HepG2 (cell line): Measurements from ENCODE around the gene OBSL1. TPM values are rescaled to one million over a fixed set of nuclear protein-coding genes. Genes with fewer than 3 reads are reported as not detected.

Experiments
- ATAC-seq: fragments of 200-7000 bp; cut with Tn5 transposase; 3 replicates; pipeline ENCODE4 v1.9.1; 2020; ENCODE audit warnings: mild to moderate bottlenecking, moderate library complexity
- BruUV-seq: library from RNA; stranded (reverse); fragments of 400-500 nt; replicated peaks from 2 replicates; lab custom pipeline; 2021; lab: Mats Ljungman, UMichigan
- CTCF ChIA-PET: fragments of 300-600 bp; formaldehyde crosslinking; extraction: SDS; loops from one replicate; lab custom pipeline; 2021; ENCODE audit warnings: low total read pairs, inconsistent platforms, low intra/inter-chr PET ratio; lab: Yijun Ruan, JAX
- POLR2A ChIA-PET: fragments of 350-600 bp; sonication (Branson Sonifier 250); formaldehyde crosslinking; loops from one replicate; lab custom pipeline; 2020; ENCODE audit warnings: antibody characterized with exemption, inconsistent platforms; lab: Yijun Ruan, JAX
- DNase-seq: peaks from one replicate; pipeline ENCODE4 v3.0.0-alpha.2; 2015; ENCODE audit warnings: low spot score
- FAIRE-seq: peaks from 3 replicates; lab custom pipeline; 2011; peaks lifted over from hg19 to GRCh38; lab: Jason Lieb, UNC
- H2AFZ ChIP-seq: one replicate; pipeline ENCODE4 v1.6.1; 2011; ENCODE audit warnings: low read length, inconsistent platforms
- H3K27ac ChIP-seq: fragments of 300-600 bp; 3 replicates; pipeline ENCODE4 v1.8.0; 2011; ENCODE audit warnings: mixed run types, mild to moderate bottlenecking, mixed read lengths, low read length, inconsistent platforms; ENCODE audit not compliant: insufficient read depth; ENCODE audit errors: extremely low read length
- H3K27me3 ChIP-seq, 2 experiments: fragments of 200-600 bp in 1 of 2; 2 replicates in 1 of 2; 3 replicates in 1 of 2; pipeline versions ENCODE4 v1.6.0 to v1.8.0; 2011; ENCODE audit warnings: low read length in 2 of 2, mild to moderate bottlenecking in 2 of 2, moderate library complexity in 2 of 2, inconsistent platforms in 1 of 2; ENCODE audit not compliant: insufficient read depth in 2 of 2, control insufficient read depth in 1 of 2
- H3K36me3 ChIP-seq, 2 experiments: fragments of 200-600 bp in 1 of 2; replicated peaks in 1 of 2; 2 replicates in 1 of 2; 3 replicates in 1 of 2; pipeline versions ENCODE4 v1.5.1 to v1.8.0; 2011; ENCODE audit warnings: low read length in 2 of 2, inconsistent platforms in 1 of 2; ENCODE audit not compliant: insufficient read depth in 2 of 2, control insufficient read depth in 1 of 2
- H3K4me1 ChIP-seq: 2 replicates; pipeline ENCODE4 v1.5.1; 2012; ENCODE audit warnings: low read length, inconsistent platforms; ENCODE audit not compliant: insufficient read depth
- H3K4me2 ChIP-seq: 2 replicates; pipeline ENCODE4 v1.6.0; 2011; ENCODE audit warnings: low read depth, low read length, inconsistent platforms
- H3K4me3 ChIP-seq, 3 experiments: fragments of 200-600 bp in 1 of 3; sonication (generic), shearing (Covaris generic) in 1 of 3; replicated peaks in 1 of 3; 2 replicates each; pipeline ENCODE4 v1.5.1; 2011 to 2016; ENCODE audit warnings: low read length in 3 of 3, inconsistent platforms in 2 of 3, low read depth in 2 of 3, mild to moderate bottlenecking in 2 of 3, control low read depth in 1 of 3, mixed read lengths in 1 of 3; ENCODE audit not compliant: insufficient read depth in 1 of 3
- H3K79me2 ChIP-seq: one replicate; pipeline ENCODE4 v1.6.1; 2011; ENCODE audit warnings: low read length, inconsistent platforms; ENCODE audit not compliant: insufficient read depth
- H3K9ac ChIP-seq: 2 replicates; pipeline ENCODE4 v1.6.0; 2011; ENCODE audit warnings: mild to moderate bottlenecking, low read depth, low read length, inconsistent platforms; ENCODE audit not compliant: insufficient read depth
- H3K9me3 ChIP-seq: 2 replicates; pipeline ENCODE4 v1.5.1; 2012; ENCODE audit warnings: mild to moderate bottlenecking, low read length
- H4K20me1 ChIP-seq: 2 replicates; pipeline ENCODE4 v1.6.0; 2011; ENCODE audit warnings: inconsistent platforms, mild to moderate bottlenecking, low read length, moderate library complexity; ENCODE audit not compliant: insufficient read depth
- ARID5B ChIP-seq: IDR thresholded peaks from 2 replicates; pipeline ENCODE4 v1.4.0; 2020; ENCODE audit warnings: mild to moderate bottlenecking, missing genetic modification reagents
- FOXA3 ChIP-seq: IDR thresholded peaks from 2 replicates; pipeline ENCODE4 v1.6.1; 2016; ENCODE audit warnings: missing genetic modification reagents, missing compliant biosample characterization
- FOXC1 ChIP-seq: sonication (generic); formaldehyde crosslinking; IDR thresholded peaks from 2 replicates; pipeline ENCODE4 v1.8.0; 2022; ENCODE audit warnings: mild to moderate bottlenecking, missing genetic modification reagents, borderline replicate concordance
- KDM2A ChIP-seq: sonication (generic); formaldehyde crosslinking; IDR thresholded peaks from 2 replicates; pipeline ENCODE4 v1.4.0; 2020; ENCODE audit warnings: low read depth, missing genetic modification reagents, borderline replicate concordance
- MTA1 ChIP-seq: sonication (generic); formaldehyde crosslinking; IDR thresholded peaks from 2 replicates; pipeline ENCODE4 v1.4.0; 2020; ENCODE audit warnings: missing genetic modification reagents, mild to moderate bottlenecking, borderline replicate concordance
- NFIB ChIP-seq: sonication (generic); formaldehyde crosslinking; IDR thresholded peaks from 2 replicates; pipeline ENCODE4 v1.9.0; 2021; ENCODE audit warnings: missing genetic modification reagents, mild to moderate bottlenecking, borderline replicate concordance
- TGIF2 ChIP-seq: IDR thresholded peaks from 2 replicates; pipeline ENCODE4 v1.6.1; 2016; ENCODE audit warnings: control low read depth, missing compliant biosample characterization
- ZMYM2 ChIP-seq: sonication (generic); formaldehyde crosslinking; IDR thresholded peaks from 2 replicates; pipeline ENCODE4 v1.8.0; 2022; ENCODE audit warnings: mild to moderate bottlenecking, missing genetic modification reagents
- ZNF17 ChIP-seq: sonication (generic); formaldehyde crosslinking; IDR thresholded peaks from 2 replicates; pipeline ENCODE4 v1.5.0; 2020; ENCODE audit warnings: mild to moderate bottlenecking, missing genetic modification reagents
- ZNF343 ChIP-seq: sonication (generic); formaldehyde crosslinking; IDR thresholded peaks from 2 replicates; pipeline ENCODE4 v1.4.0; 2020; ENCODE audit warnings: mild to moderate bottlenecking, missing genetic modification reagents
- ZNF468 ChIP-seq: sonication (generic); formaldehyde crosslinking; IDR thresholded peaks from 2 replicates; pipeline ENCODE4 v1.8.0; 2022; ENCODE audit warnings: mild to moderate bottlenecking, moderate library complexity, missing genetic modification reagents
- ZNF703 ChIP-seq: sonication (generic); formaldehyde crosslinking; IDR thresholded peaks from 2 replicates; pipeline ENCODE4 v1.5.1; 2020; ENCODE audit warnings: missing genetic modification reagents, mild to moderate bottlenecking, moderate library complexity, borderline replicate concordance
- ZNF891 ChIP-seq: sonication (generic); formaldehyde crosslinking; IDR thresholded peaks from 2 replicates; pipeline ENCODE4 v1.5.0; 2020; ENCODE audit warnings: mild to moderate bottlenecking, missing genetic modification reagents
- ZSCAN5A ChIP-seq: sonication (generic); formaldehyde crosslinking; IDR thresholded peaks from 2 replicates; pipeline ENCODE4 v1.8.0; 2022; ENCODE audit warnings: mild to moderate bottlenecking, missing genetic modification reagents, borderline replicate concordance
- ZXDC ChIP-seq: sonication (generic); formaldehyde crosslinking; IDR thresholded peaks from 2 replicates; pipeline ENCODE4 v1.5.0; 2020; ENCODE audit warnings: mild to moderate bottlenecking, missing genetic modification reagents
- WGBS: methylation state at CpG from one replicate; pipeline ENCODE4 v1.1.6; 2017; ENCODE audit warnings: low lambda C conversion rate; 5-methylcytosine and 5-hydroxymethylcytosine counted together
- in situ Hi-C: cut with HindIII; loops from 2 replicates; pipeline ENCODE4 v1.10.0; 2017; ENCODE audit warnings: low pct_unique_long_range_greater_than_20kb; ENCODE audit not compliant: extremely low pct_ligation_motif_present
- intact Hi-C: fragments of 100-400 bp; cut with micrococcal nuclease; formaldehyde crosslinking; loops from one replicate; pipeline ENCODE4 v1.10.0; 2022; ENCODE audit not compliant: unreplicated experiment
- polyA plus RNA-seq, 8 experiments: library from polyadenylated mRNA; depleted of rRNA in 3 of 8; stranded (reverse) in 7 of 8; unstranded in 1 of 8; fragments of >200 nt; fragmentation: Illumina TruSeq in 4 of 8; extraction: Trizol in 4 of 8; gene quantifications; 2 replicates each; pipeline versions ENCODE4 v1.2.1 to v1.2.3, GENCODE V29; 2011 to 2016; ENCODE audit warnings: low read depth in 4 of 8, missing spikeins in 1 of 8, mixed read lengths in 1 of 8; ENCODE audit not compliant: insufficient read depth in 1 of 8
- total RNA-seq, 5 experiments: library from RNA; depleted of rRNA; stranded (reverse); fragments of >200 nt; fragmentation: Illumina TruSeq; extraction: Trizol; gene quantifications; 2 replicates each; pipeline ENCODE4 v1.2.3, GENCODE V29; 2016; ENCODE audit warnings: low read depth in 1 of 5

The OBSL1 gene
- total and polyA plus RNA-seq, 2 of the 13 experiments (the other 11 are each of a cell fraction or from before 2014, with no cell fraction given): 86.7 to 218 TPM

- TF ChIP-seq ARID5B (CRISPR knock-in tag) (no peak), MTA1 (no peak), ZSCAN5A (no peak), ZNF17 (CRISPR knock-in tag) (no peak)
These were observed 17.8 kb downstream of the OBSL1 start (continued) for GRCh38 chr2:219553463-219553963.

GRCh38 chr2:219553168-219553417 lies 18.2 kb downstream of the OBSL1 start:
- Histone ChIP-seq H3K4me3 (peak overlapping the region; percentile 71 to 79 (median 73); a peak in 5 of 6 replicates), H3K4me1 (peaks cover 22% of the 10 kb centered on the region), H3K9ac (peak overlapping the region; percentile 60), H4K20me1 (no peaks in the 10 kb centered on the region), H3K79me2 (no peaks in the 10 kb centered on the region), H3K36me3 (peaks cover 6 to 18% of the 10 kb centered on the region in 2 experiments; a peak in 3 of 5 replicates), H3K27ac (no peak overlapping the region), H3K9me3 (no peaks in the 10 kb centered on the region), H2AFZ (no peak overlapping the region), H3K27me3 (no peaks in the 10 kb centered on the region), H3K4me2 (peak overlapping the region; percentile 90)
- 19% methylated on average over 7 of the region's 7 CpGs for WGBS
- no TSS peak for BruUV-seq
- intact Hi-C loops: no loop called here
- ATAC-seq (no peak), DNase-seq (no peak), FAIRE-seq (no peak)
- POLR2A ChIA-PET: interaction anchor here (0.9 to 3.3 kb wide), 10 partner anchors 8 to 165 kb away, joined by 3 to 28 read pairs (median 10); partner anchors contain the start of genes CHPF, DNPEP, GMPPA and INHA
- CTCF ChIA-PET: interaction anchor here (2.4 kb wide), 1 partner anchor 12 kb away, joined by 9 read pairs; no protein-coding TSS in a partner anchor
- in situ Hi-C loops: no loop called here
- TF ChIP-seq ZNF891 (CRISPR knock-in tag): peak; percentile 8; the same call in 1 of the 2 replicates
- TF ChIP-seq KDM2A (CRISPR knock-in tag): no peak
- TF ChIP-seq NFIB: 0 out of 2 replicates have a peak, but pooled peaks have one; percentile 37
- 0 out of 2 replicates have a peak, but pooled peaks have one; percentile 16 for TF ChIP-seq ZNF343 (CRISPR knock-in tag)
- 0 out of 2 replicates have a peak, but pooled peaks have one; percentile 16 for TF ChIP-seq ZNF468 (CRISPR knock-in tag)
- TF ChIP-seq FOXC1 (CRISPR knock-in tag): peak; percentile 7; the same call in 1 of the 2 replicates
- TF ChIP-seq ZXDC: peak; percentile 81; the same call in 1 of the 2 replicates
- TF ChIP-seq FOXA3 (CRISPR knock-in tag): no peak
- 0 out of 2 replicates have a peak, but pooled peaks have one; percentile 39 for TF ChIP-seq TGIF2 (CRISPR knock-in tag)
- TF ChIP-seq ZMYM2 (CRISPR knock-in tag): 0 out of 2 replicates have a peak, but pooled peaks have one; percentile 21
- 0 out of 2 replicates have a peak, but pooled peaks have one; percentile 56 for TF ChIP-seq ZNF703
